A549 treated with dexamethasone at 1 μM for 4 hours (cell line): ENCODE data around the gene CEP41. TPM values are rescaled to one million over a fixed set of nuclear protein-coding genes. Genes with fewer than 3 reads are reported as not detected.

Source experiments
- total RNA-seq: library from RNA; stranded (reverse); fragments of 200-300 nt; extraction: Qiagen RNA extraction; gene quantifications from 5 replicates; pipeline ENCODE4 v1.2.3, GENCODE V29; 2022

Gene CEP41, protein sequence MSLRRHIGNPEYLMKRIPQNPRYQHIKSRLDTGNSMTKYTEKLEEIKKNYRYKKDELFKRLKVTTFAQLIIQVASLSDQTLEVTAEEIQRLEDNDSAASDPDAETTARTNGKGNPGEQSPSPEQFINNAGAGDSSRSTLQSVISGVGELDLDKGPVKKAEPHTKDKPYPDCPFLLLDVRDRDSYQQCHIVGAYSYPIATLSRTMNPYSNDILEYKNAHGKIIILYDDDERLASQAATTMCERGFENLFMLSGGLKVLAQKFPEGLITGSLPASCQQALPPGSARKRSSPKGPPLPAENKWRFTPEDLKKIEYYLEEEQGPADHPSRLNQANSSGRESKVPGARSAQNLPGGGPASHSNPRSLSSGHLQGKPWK
- 11.9 to 13.6 TPM (median 13.0 TPM) in 5 replicates for total RNA-seq

DNA sequence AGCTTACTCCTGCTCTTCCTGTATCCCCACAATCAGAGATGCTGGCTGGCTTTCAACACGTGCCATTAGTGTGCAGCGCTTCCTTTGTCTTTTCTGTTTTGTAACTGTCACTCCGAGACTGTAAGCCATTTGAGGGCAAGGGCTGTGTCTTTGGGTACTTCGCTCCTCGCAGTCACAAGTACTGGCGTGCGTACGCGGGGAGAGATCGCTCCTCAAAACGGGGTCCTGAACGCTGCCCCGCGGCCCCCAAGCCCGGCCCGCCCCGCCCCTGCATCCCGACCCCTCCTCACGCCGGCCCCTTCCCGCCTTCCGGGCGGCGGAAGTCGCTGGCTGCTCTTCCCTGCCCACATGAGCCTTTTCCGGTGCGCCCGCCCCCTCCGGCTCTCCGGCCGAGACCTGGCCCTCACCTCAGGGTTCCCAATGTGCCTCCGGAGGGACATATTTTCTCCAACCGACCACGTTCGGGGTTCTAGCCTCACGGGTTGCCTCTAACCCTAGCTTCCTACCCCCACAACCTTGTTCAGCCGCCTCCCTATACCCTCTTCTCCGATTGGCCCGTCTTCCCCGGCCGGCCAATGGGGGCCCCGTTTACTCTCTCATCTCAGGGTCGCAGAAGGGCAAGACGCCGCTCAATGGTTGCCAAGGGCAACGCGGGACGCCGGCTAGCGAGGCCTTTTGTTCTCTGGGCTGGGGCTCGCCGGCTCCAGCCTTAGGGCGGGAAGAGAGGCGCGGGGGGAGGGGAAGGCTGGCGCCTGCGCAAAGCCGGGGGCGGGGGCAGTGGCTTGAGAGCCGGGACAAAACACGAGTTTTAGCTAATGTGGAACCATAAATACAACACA lies at the start of gene CEP41:
Gene CEP41 (minus strand): TSS at position 490 of the 839 bp plus-strand sequence. CDS start 50 bp downstream, at position 440.

DNA sequence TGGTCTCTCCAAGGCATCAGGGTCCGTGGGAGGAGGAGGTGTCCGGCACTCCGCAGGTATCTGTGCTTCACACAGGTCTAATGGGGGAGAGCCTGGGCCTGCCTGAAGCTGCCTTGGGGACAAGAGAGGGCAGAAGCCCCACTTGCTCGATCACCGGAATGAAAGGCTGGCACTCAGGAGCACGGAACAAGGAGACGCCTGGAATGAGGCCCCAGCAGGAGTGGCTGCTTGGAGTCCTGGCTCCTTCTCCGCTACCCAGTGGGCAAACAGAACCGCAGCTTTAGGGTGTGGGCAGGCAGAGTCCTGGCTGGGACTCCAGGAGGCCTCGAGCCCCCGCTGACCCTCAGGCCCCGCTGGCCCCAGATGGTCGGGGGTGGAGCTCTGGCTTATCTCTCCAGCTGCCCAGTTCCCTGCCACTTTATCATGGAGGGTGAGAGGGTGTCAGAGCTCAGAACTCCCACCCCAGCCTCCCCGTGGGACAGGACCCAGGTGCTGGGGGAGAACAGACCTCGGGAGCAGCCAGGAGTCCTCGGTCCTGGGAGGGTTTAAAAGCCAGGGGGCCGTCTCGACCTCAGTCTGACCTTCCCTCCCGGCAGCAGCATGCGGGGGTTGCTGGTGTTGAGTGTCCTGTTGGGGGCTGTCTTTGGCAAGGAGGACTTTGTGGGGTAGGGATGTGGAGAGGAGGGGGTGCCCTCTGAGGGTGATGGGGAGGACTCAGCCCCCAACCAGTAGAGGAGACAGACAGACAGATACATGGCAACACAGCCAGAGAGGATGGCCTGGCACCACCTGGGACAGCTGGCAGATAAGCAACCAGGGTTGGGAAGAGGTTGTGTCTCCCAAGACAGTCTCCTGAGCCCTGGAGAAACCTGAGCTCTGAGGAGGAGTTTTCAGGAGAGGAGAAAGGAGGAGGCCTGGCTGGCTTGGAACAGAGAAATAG lies 60.6 kb downstream of the CEP41 start, which contains the start of gene CPA1:
Gene CPA1 (plus strand): TSS at position 574 of the 940 bp plus-strand sequence. CDS start 27 bp downstream, at position 601.

DNA sequence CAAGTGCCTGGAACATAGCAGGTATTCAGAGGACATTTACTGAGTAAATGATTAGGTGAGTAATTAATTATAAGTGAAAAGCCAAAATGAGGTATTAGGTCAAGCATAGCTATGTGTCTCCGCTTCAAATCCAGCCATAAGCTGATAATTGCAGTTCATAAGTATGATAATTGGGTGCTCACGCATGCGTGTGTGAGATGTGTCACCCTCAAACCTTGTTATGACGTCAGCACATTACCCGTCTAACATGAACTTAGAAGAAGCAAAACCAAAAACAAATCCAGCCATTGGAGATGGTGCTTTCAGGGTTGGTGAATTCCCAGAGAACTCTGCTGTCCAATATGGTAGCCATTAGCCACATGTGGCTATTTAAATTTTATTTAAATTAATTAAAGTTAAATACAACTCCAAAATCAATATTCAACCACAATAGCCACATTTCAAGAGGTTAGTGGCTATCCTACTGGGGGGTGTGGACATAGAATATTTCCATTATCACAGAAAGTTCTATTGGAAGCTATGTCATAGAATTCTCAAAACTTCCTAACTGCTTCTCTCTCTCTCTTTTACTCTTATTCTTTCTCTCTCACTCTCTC lies 96.4 kb downstream of the CEP41 start, which contains the start of gene CPA5:
Gene CPA5 (plus strand): TSS at position 546 of the 596 bp plus-strand sequence. CDS start 1,670 bp downstream, outside the sequence.

Other genes starting within 250 kb of the CEP41 start
- gene TMEM209, start 235.6 kb downstream of the CEP41 start, total RNA-seq = 14.9 to 19.3 TPM (median 17.3 TPM) in 5 replicates
- not detected in 5 replicates for gene SSMEM1, start 233.2 kb downstream of the CEP41 start, total RNA-seq
- 0.09 to 0.21 TPM (median 0.15 TPM) in 3 of 5 replicates, not detected in the others for gene CPA2, start 174.2 kb downstream of the CEP41 start, total RNA-seq
- 3.7 to 6.3 TPM (median 4.6 TPM) in 5 replicates for gene CPA4, start 147.9 kb downstream of the CEP41 start, total RNA-seq
- gene CPA5, start 96.2 kb downstream of the CEP41 start, total RNA-seq = not detected in 5 replicates
- gene CPA1, start 60.5 kb downstream of the CEP41 start, total RNA-seq = not detected in 5 replicates
- gene MEST, start 51.1 kb upstream of the CEP41 start, total RNA-seq = 36.1 to 44.5 TPM (median 42.4 TPM) in 5 replicates
- 12.5 to 14.7 TPM (median 14.3 TPM) in 5 replicates for gene COPG2, start 227.7 kb upstream of the CEP41 start, total RNA-seq
- gene TSGA13, start 245.5 kb upstream of the CEP41 start, total RNA-seq = not detected in 5 replicates